HG02884 (cell line): ENCODE data around the gene PGBD5.
A peak's percentile ranks its signal among the peaks of the same experiment; 100 is the strongest.

Experiments
- ATAC-seq: cut with Tn5 transposase; IDR thresholded peaks from one replicate; pipeline ENCODE4 v1.9.1; 2021; ENCODE audit warnings: mild to moderate bottlenecking, moderate library complexity; ENCODE audit not compliant: unreplicated experiment

Gene PGBD5

DNA sequence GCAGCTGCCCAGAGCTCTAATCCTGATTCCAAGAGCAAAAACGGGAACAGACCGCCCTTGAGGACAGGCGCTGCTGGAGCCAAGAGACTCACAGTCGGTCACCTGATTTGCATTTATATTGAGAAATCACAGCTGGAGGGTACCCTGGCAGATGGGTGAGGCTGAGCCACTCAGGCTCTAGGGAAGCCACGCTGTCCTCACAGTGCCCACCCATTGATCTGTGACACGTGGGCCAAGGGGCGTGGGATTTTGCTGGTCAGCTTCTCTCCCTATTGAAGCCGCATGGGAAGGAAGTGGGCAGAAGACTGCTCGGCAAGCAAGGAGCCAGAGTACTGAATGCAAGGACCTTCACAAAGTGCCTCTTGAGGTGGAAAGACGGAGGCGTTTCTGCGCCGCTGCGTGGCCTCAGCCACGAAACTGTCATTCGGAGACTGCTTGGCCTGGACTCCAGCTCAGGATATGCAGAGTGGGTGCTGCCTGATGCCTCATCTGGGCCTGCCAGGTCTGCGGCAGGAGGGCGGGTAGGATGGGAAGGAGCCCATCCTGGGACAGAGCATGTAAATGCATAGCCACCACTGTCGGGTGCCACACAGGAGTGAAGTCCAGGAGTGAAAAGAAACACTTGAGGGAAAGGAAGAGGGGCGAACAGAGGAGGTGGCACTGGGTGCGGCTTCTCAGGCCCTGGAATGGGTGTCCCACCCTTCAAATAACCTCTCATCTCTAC, 139.8 kb downstream of the PGBD5 start:
- ATAC-seq: no peak

DNA sequence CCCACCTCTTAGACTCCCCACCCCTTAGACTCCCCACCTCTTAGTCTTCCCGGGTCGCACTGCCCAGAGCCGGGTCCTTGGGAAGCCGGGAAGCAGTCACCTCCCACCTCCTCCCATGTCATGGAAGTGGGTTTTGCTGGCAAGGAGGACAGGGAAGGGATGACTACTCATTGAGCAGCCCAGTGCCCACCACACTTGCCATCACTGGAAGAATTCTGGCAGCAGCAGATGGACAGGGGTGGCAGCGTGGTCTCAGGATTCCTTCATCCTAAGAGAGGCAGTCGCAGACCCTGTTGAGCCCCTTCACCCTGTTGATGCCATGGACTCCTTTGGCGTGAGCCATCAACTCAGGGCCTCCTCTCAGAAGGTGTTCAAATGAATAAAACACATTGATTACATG, 140.8 kb downstream of the PGBD5 start:
- ATAC-seq: no peak

DNA sequence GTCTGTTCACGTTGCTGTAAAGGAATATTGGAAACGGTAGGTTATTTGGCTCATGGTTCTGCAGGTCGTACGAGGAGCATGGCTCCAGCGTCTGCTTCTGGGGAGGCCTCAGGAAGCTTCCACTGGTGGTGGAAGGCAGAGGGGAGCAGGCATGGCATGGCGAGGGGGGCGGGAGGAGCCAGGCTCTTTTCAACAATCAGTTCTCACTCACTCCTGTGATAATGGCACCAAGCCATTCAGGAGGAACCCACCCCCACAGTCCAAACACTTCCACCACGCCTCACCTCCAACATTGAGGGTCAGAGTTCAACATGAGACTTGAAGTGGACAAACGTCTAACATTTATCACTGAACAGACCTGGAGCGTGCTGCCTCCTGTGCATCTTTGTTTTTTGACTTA, 141.2 kb downstream of the PGBD5 start:
- ATAC-seq: no peak

DNA sequence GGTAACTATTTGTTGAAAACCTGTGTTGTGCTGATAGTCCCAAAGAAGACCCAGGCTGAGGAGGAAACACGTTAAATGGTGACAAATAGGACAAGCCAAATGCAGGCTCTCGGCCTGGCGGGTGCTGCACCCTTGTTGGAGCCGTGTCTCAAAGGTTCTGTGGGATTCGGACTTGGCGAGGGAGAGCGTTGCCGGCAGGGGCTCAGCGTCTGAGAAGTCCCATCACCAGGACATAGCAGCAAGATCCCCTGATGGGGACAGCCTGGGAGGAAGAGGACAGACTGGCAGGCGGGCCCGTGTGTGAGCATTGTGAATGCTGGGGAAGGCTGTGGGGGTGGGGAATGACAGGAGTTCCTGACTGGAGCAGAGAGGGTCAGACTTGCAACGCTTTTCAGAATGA, 142.5 kb downstream of the PGBD5 start:
- ATAC-seq: no peak

DNA sequence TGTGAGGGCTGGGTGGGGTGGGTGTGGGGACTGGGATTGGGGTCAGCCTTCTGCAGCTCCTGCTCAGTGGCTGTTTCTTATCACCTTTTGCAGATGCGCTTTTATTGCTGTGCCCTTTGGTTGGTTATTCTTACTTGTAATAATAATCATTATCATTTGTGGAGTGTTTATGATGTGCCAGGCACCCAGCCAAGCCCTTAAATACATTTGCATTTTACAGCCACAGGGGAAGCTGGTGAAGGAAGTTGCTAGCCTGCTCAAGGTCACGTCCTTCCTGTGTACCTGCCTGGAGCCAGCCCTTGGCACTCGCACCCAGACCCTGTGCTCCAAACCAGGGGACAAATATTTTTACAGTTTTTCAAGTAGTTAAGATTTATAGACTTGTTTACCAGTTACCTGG, 144.0 kb downstream of the PGBD5 start:
- no peak for ATAC-seq

DNA sequence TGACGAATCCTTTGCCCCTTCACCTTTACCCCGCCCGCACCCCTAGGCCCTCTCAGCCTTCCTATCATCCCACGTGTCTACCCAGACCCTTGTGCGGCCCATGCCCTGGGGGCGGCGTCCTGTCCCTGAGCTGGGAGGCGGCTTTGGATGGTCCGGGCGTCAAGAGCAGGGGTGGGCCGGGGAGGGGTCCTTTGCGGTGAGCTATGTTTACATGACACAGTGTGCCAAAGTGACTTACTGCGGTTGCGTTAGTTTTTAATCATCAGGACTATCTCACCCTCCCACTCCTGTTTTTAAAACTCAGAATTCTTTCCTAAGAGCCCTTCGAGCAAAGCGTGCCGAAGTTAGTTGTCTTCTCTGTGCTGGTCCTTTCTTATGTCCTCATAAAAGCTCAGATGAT, 144.6 kb downstream of the PGBD5 start:
- ATAC-seq: no peak

DNA sequence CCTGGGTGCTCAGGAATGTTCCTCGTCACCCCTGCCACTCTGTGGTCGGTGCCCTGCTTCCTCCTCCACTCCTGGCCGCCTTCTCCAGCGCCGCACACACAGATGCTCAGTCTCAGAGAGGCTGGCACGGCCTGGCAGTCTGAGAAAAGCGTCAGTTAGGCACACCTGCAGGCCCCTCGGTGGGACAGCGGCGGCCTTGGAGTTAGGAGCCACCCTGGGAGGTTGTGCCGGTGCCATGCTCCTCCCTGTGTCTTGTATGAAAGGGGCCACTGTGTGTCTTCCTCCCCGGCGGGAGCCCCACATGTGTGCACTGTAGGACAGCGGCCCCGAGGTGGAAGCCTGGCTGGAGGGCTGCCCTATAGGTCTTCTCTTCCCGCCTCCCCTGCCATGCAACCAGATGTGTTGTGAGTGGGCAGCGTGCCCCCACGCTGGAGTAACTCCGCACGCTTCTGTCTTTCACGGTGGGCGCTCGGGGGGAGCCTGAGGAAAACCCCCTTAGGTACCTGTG, 145.2 kb downstream of the PGBD5 start:
- no peak for ATAC-seq

DNA sequence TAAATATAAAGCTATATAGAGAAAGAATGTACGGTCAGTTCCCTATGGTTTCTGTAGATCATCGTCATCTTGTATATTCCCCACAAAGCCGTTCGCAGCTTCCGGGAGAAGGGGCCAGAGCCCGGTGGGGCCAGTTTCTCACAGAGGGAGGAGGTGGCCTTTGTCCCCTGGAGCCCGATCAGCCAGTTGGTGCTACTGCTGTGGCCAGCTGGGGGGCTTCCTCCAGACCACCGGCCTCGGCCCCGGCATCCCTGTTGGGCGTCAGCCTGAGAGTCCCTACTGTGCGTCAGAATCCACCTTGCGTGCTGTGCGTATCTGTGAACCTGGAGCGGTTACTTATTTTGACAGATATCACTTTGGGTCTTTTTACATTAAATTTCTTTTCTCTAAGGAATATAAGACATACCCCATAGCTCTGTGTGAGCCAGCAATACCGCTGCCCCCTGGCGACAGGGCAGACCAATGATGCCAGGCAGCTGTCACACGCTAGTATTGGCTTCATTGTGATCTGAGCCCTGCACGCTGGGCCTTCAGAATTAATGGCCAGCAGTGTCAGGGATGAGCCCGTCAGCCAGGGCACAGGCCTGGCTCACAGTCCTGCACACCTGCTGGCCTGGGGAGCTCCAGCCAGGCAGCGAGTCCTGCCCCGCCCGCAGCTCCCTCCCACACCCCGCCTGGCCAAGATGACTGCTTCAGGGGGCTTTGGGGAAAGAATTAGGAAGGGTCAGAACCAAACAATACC, 145.9 kb downstream of the PGBD5 start:
- no peak for ATAC-seq

DNA sequence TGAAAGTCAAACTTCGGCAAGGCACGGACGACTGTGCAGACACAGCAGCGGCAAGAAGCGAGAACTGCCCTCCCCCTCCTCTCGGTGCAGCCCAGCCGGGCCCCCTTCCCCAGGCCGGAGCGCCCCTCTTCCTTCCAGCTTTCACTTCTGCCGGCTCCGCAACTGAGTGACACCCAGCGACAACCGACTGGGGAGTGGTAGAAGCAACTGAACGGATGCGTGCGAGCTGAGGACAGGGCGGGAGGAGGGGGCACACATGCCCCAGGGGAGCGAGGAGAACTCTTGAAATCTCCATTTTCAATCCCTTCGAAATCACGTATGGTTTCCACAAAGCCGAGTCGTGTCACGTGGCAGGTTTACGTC, 146.6 kb downstream of the PGBD5 start:
- no peak for ATAC-seq

DNA sequence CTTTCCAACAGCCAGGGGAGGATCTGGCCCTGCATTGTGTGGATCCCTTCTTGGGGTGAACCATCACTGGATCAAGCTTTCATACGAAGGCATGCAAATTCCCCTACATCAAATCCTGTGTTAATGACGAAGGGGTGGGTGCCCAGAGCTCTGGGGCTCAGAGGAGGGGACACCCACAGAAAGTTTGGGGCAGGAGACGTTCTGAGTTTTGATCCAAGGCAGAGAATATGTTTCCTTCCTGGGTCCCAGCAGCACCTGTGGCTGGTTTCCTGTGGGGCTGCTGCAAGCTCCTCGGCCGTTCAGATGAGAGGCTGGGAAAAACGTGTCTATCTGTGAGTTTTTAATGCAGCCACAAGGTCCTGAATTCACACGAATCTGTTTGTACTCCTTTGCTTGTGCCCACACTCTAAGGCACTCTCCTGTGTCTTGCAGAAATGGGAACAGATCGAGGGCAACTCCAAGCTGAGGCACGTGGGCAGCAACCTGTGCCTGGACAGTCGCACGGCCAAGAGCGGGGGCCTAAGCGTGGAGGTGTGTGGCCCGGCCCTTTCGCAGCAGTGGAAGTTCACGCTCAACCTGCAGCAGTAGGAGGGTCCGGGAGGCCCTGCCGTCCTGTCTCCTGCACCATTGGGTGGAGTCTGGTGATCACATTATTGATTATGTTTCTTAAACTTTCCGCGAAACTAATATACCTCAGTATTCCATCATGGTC, 147.1 kb downstream of the PGBD5 start:
- no peak for ATAC-seq

DNA sequence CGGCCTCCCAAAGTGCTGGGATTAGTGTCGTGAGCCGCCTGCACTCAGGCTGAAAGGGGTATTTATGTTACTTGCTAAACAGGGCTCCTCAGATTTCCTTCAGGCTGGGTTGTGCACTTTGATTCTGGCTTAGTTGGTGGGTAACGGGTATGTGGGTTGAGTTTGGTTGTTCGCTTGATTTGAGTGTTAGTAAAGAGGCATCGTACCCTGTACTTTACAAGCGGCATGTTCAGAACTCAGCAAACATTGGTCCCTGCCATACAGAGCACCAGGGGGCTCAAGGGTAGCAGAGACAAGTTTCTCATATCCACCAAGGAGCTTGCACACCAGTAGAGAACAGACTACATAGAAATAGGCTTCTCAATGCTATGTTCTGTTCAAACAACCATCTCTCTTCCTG, 147.8 kb downstream of the PGBD5 start:
- no peak for ATAC-seq

DNA sequence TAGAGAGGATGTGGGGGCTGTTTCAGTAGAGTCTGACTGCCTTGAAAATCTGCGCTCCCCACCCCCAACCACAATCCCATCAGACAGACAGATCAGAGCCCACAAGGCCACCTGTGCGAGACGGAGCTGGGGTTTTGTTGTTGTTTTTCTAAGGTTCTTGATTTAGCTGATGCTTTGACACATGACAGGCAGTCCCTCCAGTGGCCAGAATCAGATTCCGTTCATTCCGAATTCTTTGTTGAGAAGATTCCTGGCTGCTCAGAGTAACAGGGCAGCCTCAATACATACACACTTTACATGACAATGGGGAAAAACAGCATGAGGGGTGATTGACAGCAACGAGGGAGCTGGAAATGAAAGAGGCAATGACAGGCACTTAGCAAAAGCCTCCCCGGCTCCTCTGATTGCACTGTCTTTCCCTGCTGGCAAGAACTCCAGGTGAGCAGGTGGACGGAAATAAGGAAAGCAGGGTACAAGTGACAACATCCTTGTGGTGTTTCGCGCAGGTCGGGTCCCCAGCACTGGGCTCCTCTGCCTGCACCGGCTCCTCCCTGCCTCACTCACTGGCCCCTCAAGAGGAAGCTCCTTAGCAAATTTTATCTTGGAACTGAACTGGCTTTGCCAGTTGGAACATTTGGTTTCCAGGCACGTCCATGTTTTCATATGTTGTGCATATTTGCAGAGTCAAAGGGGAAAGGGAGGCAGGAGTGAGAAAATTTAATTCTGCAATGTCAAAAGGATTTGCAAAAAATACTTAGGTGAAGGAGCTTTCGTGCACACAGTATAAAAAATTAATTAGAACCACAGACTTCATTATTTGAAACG, 148.7 kb downstream of the PGBD5 start:
- no peak for ATAC-seq

DNA sequence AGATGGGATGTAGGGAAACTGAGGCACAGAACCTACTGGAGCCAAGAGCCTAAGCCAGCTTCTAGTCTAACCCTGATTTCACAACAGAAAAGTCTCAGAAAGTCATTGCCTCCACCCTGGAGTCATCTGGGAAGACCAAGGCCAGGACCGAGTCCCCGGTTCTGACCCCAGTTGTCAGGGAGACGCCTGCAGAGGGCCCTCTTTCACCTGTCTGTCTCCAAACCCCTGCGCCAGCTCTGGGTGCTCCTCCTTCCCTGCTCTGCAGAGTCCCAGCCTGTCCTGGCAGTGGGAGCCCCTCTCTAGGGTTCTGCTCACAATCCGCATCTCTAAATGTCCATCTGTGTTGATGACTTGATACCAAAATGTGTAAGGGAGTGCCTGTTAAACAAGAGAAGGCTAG, 149.7 kb downstream of the PGBD5 start:
- no peak for ATAC-seq

DNA sequence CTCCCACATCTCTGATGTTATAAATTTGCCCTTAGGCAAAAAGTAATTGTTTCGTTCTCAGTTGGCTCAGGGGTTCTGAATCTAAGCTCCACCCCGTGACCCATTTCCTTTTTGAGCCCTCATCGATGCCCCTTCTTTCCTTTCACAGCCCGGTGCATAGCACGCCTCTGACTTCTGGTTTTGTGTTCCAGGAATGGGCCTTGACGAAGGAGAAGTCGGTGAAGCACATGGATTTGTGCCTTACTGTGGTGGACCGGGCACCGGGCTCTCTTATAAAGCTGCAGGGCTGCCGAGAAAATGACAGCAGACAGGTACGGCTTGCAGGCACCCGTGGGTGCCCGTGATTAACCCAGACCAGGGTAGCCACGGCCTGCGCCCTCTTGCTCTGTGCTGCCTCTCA, 151.9 kb downstream of the PGBD5 start:
- no peak for ATAC-seq

DNA sequence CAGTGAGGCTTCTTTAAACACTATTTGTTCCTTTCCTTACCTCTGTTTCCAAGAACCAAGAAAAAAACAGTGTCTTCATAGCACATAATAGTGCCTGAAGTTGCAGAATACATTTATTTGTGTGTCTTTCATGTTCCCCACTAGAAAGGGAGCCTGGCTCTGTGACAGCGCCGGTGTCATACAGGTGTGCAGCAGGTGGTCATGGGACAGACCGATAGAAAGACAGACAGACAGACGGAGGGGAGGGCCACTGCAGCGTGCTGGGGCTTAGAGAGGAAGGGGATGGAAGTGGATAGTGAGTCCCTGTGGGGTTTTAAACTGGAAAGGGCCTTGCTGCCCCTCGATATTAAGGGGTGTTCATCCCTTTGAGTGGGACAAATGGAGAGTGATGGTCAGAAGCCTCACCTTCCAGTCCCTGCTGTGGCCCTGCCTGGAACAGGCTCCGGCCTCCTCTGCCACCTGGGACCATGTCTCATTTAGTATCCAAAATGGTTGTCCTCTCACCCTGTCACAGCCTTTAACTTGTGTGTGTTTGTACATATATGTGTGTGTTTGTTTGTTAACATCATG, 152.9 kb downstream of the PGBD5 start:
- ATAC-seq: no peak

DNA sequence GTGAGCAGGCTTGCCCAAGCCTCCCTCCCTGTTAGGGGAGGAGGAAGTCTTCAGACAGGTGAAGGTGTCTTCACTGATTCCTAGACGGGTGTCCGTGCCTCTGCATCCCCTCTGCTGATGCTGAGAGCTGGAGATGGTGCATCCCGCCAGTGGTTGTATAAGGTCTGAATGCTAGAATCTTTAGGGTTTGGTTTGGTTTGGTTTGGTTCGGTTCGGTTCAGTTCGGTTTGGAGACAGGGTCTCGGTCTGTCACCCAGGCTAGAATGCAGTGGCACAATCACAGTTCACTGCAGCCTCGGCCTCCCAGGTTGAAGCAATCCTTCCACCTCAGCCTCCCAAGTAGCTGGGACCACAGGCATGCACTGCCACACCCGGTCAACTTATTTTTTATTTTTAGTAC, 153.6 kb downstream of the PGBD5 start:
- ATAC-seq: no peak

DNA sequence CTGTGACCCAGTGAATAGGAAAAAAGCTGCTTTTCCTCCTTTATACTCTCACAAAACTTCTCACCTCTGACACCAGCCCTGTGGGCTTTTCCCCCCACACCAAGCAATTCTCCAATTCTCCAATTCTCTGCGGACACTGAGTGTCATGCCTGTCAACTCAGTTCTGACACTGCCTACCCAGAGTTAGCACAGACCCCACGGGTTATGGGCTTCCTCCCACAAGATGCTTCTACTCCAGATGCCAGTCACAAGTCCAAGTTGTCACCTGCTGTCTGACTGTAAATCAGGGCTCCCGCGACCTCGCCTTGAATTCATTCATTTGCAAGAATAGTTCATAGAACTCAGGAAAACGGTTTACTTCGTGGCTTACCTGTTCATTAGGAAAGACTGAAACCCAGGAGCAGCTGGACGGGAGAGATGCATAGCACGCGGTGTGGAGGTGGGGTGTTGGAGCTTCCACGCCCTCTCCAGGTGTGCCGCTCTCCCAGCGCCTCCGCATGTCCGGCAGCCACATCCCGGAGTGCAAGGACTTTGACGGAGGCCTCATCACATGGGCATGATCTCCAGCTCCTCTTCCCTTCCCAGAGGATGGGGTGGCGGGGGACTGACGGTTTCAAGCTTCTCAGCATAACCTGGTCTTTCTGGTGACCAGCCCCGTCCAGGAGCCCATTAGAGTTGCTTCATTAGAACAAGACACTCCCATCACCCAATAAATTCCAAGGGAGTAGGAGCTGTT, 154.7 kb downstream of the PGBD5 start:
- ATAC-seq: no peak

DNA sequence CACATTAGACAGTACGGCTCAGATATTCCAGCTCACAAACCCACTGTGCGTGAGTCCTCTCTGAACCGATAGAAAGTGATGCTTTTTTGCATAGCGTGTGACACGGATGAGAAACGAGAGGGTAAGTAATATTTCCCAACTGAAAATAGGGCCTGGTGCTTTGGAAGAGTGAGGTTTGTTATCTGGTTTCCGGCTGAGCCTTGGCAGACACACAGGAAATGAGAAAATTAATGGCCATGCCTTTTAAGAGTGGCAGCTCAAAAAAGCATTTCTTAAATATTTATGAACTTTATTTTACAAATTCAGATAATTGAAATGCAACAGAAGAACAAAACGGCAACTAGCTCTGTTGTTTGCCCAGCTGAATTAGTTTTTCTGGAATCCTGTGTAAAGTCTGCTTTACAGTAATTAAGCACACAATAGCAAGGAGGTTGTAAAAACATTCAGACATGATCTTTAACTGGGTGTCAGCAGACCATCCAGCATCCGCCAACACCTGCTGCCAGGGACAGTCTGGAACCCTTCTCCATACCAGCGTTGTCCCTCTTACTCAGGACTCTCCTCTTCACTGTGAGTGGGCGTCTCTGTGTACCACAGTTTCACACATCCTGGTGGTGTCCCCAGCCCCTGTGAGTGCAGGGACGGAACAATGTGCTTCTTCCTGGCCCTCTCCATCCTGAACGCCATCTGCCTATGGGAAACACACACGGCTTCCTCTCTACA, 155.4 kb downstream of the PGBD5 start:
- peak; percentile 71 for ATAC-seq

DNA sequence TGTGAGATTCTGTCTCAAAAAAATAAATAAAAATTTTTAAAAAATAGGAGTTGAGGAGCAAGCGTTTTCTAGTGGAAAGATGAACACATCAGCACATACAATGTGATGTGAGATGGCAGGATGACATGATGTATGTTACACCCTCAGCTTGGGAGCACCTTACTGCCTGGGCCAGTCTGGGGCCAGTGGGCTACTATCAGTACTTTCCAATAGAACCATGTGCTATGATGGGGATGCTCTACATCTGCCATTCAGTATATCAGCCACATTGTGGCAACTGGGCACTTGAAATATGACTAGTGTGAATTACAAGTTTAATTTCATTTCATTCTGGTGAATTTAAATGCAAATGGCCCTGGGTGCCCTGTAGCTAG, 156.0 kb downstream of the PGBD5 start:
- ATAC-seq: peak; percentile 12
